Caco-2 (cell line): ENCODE data around the gene KRT33A. TPM values are rescaled to one million over a fixed set of nuclear protein-coding genes. Genes with fewer than 3 reads are reported as not detected.
"Not testable (repeated sequence)": the region's sequence is repeated elsewhere in the genome, so short reads cannot be mapped to it uniquely, and the experiment has no call there.

Experiments
- Bru-seq: library from RNA; stranded (reverse); fragments of 400-500 nt; gene quantifications from one replicate; lab custom pipeline; 2021; lab: Mats Ljungman, UMichigan
- BruChase-seq, 2 experiments: library from RNA; stranded (reverse); fragments of 400-500 nt; gene quantifications; one replicate each; lab custom pipeline; 2021; lab: Mats Ljungman, UMichigan
- BruUV-seq: library from RNA; stranded (reverse); fragments of 400-500 nt; replicated peaks from 2 replicates; lab custom pipeline; 2021; lab: Mats Ljungman, UMichigan
- CTCF ChIA-PET: fragments of 300-600 bp; sonication (Branson Sonifier 250); formaldehyde crosslinking; loops from one replicate; lab custom pipeline; 2022; ENCODE audit warnings: antibody characterized with exemption; lab: Charles Lee
- POLR2A ChIA-PET: fragments of 300-600 bp; sonication (Branson Sonifier 250); formaldehyde crosslinking; loops from one replicate; lab custom pipeline; 2022; ENCODE audit warnings: antibody characterized with exemption; lab: Charles Lee
- DNase-seq, 2 experiments: peaks; one replicate each; pipeline versions ENCODE4 v3.0.0 to v3.0.0-alpha.2; 2020 to 2022
- H3K27me3 ChIP-seq: replicated peaks from 2 replicates; pipeline ENCODE4 v1.6.0; 2011; ENCODE audit warnings: low read length; ENCODE audit not compliant: control insufficient read depth, insufficient read depth
- H3K36me3 ChIP-seq: 2 replicates; pipeline ENCODE4 v1.5.1; 2011; ENCODE audit warnings: low read length; ENCODE audit not compliant: control insufficient read depth, insufficient read depth
- H3K4me1 ChIP-seq: fragments of 250-450 bp; sonication (Bioruptor Pico); 2 replicates; pipeline ENCODE4 v1.5.1; 2020; ENCODE audit warnings: mild to moderate bottlenecking
- H3K4me3 ChIP-seq: 2 replicates; pipeline ENCODE4 v1.5.1; 2011; ENCODE audit warnings: low read depth, mild to moderate bottlenecking, control low read depth, low read length
- H3K9me3 ChIP-seq: fragments of 250-450 bp; sonication (Bioruptor Pico); 2 replicates; pipeline ENCODE4 v1.5.1; 2020; ENCODE audit warnings: mild to moderate bottlenecking, moderate library complexity
- H3K27ac Mint-ChIP-seq: one replicate; pipeline ENCODE4 v1.8.0; 2022; ENCODE audit warnings: mixed read lengths; ENCODE audit not compliant: unreplicated experiment
- H3K27me3 Mint-ChIP-seq: one replicate; pipeline ENCODE4 v1.8.0; 2022; ENCODE audit warnings: mixed read lengths; ENCODE audit not compliant: insufficient read depth, unreplicated experiment
- H3K36me3 Mint-ChIP-seq: one replicate; pipeline ENCODE4 v1.8.0; 2022; ENCODE audit warnings: mild to moderate bottlenecking, mixed read lengths; ENCODE audit not compliant: insufficient read depth, unreplicated experiment
- H3K4me1 Mint-ChIP-seq: one replicate; pipeline ENCODE4 v1.8.0; 2022; ENCODE audit warnings: low read depth, mixed read lengths; ENCODE audit not compliant: unreplicated experiment
- H3K4me3 Mint-ChIP-seq: one replicate; pipeline ENCODE4 v1.8.0; 2022; ENCODE audit warnings: mild to moderate bottlenecking, moderate library complexity, mixed read lengths; ENCODE audit not compliant: unreplicated experiment
- H3K9me3 Mint-ChIP-seq: one replicate; pipeline ENCODE4 v1.8.0; 2022; ENCODE audit warnings: mixed read lengths; ENCODE audit not compliant: unreplicated experiment
- intact Hi-C: fragments of 100-400 bp; cut with micrococcal nuclease; formaldehyde crosslinking; loops from one replicate; pipeline ENCODE4 v1.10.0; 2022; ENCODE audit not compliant: unreplicated experiment
- long read RNA-seq: library from polyadenylated mRNA; stranded (forward); transcript quantifications from one replicate; pipeline ENCODE4 v2.0.0, GENCODE V29; 2022
- total RNA-seq: library from RNA; stranded (reverse); gene quantifications from 2 replicates; pipeline ENCODE4 v1.2.3, GENCODE V29; 2022
- TF ChIP-seq, protein P1 (sequence below), 2 experiments: fragments of 200-600 bp in 1 of 2; IDR thresholded peaks; 1 replicate in 1 of 2; 2 replicates in 1 of 2; pipeline versions ENCODE4 v1.5.1 to v1.8.0; 2011 to 2022; ENCODE audit warnings: antibody characterized with exemption in 1 of 2, control low read depth in 1 of 2, inconsistent platforms in 1 of 2, low read depth in 1 of 2, low read length in 1 of 2, mild to moderate bottlenecking in 1 of 2, moderate library complexity in 1 of 2; ENCODE audit not compliant: insufficient read depth in 1 of 2, severe bottlenecking in 1 of 2, unreplicated experiment in 1 of 2

Gene KRT33A
- total RNA-seq (not detected in 2 replicates), Bru-seq, nascent RNA (not detected), BruChase-seq, experiment 1, labeled RNA remaining after a 2-hour chase (not detected), BruChase-seq, experiment 2, labeled RNA remaining after a 6-hour chase (not detected)
- long read RNA-seq, result 0 reads

DNA sequence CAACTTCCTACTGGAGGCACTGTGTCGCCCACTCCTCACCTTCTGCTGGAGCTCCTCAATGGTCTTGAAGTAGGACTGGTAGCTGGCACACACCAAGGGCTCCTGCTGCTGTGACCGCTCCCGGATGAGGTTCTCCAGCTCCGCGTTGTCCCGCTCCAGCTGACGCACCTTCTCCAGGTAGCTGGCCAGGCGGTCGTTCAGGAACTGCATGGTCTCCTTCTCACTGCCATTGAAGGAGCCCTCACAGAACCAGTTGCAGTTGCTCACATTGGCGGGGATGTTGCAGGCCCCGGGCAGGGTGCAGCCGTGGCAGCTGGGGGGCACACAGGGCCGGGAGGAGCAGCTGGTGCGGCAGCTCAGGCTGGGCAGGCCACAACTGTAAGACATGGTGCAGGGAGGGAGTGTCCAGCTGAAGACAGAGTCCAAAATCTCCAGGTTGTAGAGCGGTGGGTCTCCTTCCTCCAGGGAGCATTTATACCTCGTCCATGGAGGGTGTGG is at the start of gene KRT33A:
Gene KRT33A (minus strand): TSS at position 448 of the 498 bp plus-strand sequence. CDS start 61 bp downstream, at position 387.
- H3K27ac Mint-ChIP-seq, H3K27me3 ChIP-seq, H3K27me3 Mint-ChIP-seq, H3K4me1 ChIP-seq, H3K9me3 ChIP-seq, H3K36me3 Mint-ChIP-seq, H3K9me3 Mint-ChIP-seq, POLR2A ChIA-PET, H3K4me1 Mint-ChIP-seq, H3K4me3 Mint-ChIP-seq, H3K36me3 ChIP-seq, DNase-seq, H3K4me3 ChIP-seq, BruUV-seq: not testable (repeated sequence)
- CTCF ChIA-PET, result interaction anchor here (0.5 to 0.7 kb wide), 2 partner anchors 65 to 199 kb away, joined by 3 to 6 read pairs; no protein-coding TSS in a partner anchor
- intact Hi-C loops, result loop anchor here (10.0 kb wide), 1 partner anchor 64 kb away; no protein-coding TSS in a partner anchor

DNA sequence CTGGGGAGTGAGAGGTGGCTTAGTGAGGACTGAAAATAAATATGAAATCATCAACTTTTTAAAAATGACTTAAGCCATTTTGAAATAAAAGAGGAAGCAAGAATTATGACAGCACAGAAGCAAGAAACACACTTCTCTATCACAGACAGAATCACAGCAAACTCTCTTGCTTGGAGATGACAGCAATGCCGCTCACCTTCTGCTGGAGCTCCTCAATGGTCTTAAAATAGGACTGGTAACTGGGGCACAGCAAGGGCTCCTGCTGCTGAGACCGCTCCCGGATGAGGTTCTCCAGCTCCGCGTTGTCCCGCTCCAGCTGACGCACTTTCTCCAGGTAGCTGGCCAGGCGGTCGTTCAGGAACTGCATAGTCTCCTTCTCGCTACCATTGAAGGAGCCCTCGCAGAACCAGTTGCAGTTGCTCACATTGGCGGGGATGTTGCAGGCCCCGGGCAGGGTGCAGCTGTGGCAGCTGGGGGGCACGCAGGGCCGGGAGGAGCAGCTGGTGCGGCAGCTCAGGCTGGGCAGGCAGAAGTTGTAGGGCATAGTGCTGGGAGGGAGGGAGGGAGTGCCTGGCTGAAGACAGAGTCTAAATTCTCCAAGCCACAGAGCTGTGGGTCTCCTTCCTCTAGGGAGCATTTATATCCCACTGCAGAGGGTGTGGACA is 46.5 kb upstream of the KRT33A start, which contains the start of gene KRT31:
Gene KRT31 (minus strand): TSS at position 613 of the 665 bp plus-strand sequence. CDS start 69 bp downstream, at position 544.
- TF ChIP-seq, protein P1, sequence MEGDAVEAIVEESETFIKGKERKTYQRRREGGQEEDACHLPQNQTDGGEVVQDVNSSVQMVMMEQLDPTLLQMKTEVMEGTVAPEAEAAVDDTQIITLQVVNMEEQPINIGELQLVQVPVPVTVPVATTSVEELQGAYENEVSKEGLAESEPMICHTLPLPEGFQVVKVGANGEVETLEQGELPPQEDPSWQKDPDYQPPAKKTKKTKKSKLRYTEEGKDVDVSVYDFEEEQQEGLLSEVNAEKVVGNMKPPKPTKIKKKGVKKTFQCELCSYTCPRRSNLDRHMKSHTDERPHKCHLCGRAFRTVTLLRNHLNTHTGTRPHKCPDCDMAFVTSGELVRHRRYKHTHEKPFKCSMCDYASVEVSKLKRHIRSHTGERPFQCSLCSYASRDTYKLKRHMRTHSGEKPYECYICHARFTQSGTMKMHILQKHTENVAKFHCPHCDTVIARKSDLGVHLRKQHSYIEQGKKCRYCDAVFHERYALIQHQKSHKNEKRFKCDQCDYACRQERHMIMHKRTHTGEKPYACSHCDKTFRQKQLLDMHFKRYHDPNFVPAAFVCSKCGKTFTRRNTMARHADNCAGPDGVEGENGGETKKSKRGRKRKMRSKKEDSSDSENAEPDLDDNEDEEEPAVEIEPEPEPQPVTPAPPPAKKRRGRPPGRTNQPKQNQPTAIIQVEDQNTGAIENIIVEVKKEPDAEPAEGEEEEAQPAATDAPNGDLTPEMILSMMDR (IDR thresholded peaks at IDR 0.05; ENCODE audit: insufficient read depth in 1 of 2, low read depth in 1 of 2, low read length in 1 of 2, severe bottlenecking in 1 of 2, unreplicated experiment in 1 of 2), result no peak
- Histone ChIP-seq H3K4me3 (no peak within 1 kb of the TSS), H3K36me3 (no peaks in the 10 kb centered on the region), H3K9me3 (no peaks in the 10 kb centered on the region), H3K4me1 (no peaks in the 10 kb centered on the region), H3K27me3 (no peaks in the 10 kb centered on the region)
- ChIA-PET POLR2A (no interaction called here), CTCF (no interaction called here)
- no TSS peak for BruUV-seq
- Mint-ChIP-seq H3K4me3 (no peak within 1 kb of the TSS), H3K9me3 (no peaks in the 10 kb centered on the region), H3K36me3 (no peaks in the 10 kb centered on the region), H3K4me1 (no peaks in the 10 kb centered on the region), H3K27ac (no peak within 1 kb of the TSS), H3K27me3 (no peaks in the 10 kb centered on the region)
- DNase-seq, result no peak
- intact Hi-C loops, result no loop called here

DNA sequence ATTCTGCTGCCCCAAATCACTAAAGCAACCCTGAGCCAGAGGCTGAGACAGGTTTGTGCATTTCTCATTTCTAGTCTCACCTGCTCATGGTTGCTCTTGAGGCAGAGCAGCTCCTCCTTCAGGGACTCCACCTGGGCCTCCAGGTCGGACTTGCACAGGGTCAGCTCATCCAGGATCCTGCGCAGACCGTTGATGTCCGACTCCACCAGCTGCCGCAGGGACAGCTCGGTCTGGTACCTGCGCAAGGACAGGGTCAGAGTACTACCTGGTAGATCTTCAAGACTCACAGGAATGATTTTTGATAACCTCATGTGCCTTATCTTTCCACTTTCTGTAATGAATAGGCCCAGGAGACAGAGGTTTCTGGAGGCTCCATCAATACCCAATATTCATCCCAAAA is 45.7 kb upstream of the KRT33A start:
- no TSS peak for BruUV-seq
- ChIA-PET POLR2A (no interaction called here), CTCF (interaction anchor here (0.7 kb wide), 1 partner anchor 268 kb away, joined by 7 read pairs; no protein-coding TSS in a partner anchor)
- Histone ChIP-seq H3K9me3 (no peaks in the 10 kb centered on the region), H3K27me3 (no peaks in the 10 kb centered on the region), H3K36me3 (no peaks in the 10 kb centered on the region), H3K4me3 (no peak overlapping the region), H3K4me1 (peaks cover 3% of the 10 kb centered on the region; the same call in 1 of the 2 replicates)
- Mint-ChIP-seq H3K36me3 (no peaks in the 10 kb centered on the region), H3K9me3 (no peaks in the 10 kb centered on the region), H3K27ac (no peak overlapping the region), H3K27me3 (no peaks in the 10 kb centered on the region), H3K4me3 (no peak overlapping the region), H3K4me1 (no peaks in the 10 kb centered on the region)
- TF ChIP-seq, protein P1 (IDR thresholded peaks at IDR 0.05; ENCODE audit: insufficient read depth in 1 of 2, low read depth in 1 of 2, low read length in 1 of 2, severe bottlenecking in 1 of 2, unreplicated experiment in 1 of 2), result no peak
- no peak for DNase-seq
- intact Hi-C loops, result no loop called here
